ENCODE measurements around the gene AHRR.

- no peak for TF ChIP-seq POLR2A (IDR thresholded peaks at IDR 0.05)
- TF ChIP-seq POLR2AphosphoS5 (IDR thresholded peaks at IDR 0.05) = no peak
- TF ChIP-seq CTCF (IDR thresholded peaks at IDR 0.05) = no peak
These were observed 275 bp downstream of the AHRR start for GRCh38 chr5:321726-322251.
